ENCODE measurements around the gene CENPX.

CENPX gene

DNA sequence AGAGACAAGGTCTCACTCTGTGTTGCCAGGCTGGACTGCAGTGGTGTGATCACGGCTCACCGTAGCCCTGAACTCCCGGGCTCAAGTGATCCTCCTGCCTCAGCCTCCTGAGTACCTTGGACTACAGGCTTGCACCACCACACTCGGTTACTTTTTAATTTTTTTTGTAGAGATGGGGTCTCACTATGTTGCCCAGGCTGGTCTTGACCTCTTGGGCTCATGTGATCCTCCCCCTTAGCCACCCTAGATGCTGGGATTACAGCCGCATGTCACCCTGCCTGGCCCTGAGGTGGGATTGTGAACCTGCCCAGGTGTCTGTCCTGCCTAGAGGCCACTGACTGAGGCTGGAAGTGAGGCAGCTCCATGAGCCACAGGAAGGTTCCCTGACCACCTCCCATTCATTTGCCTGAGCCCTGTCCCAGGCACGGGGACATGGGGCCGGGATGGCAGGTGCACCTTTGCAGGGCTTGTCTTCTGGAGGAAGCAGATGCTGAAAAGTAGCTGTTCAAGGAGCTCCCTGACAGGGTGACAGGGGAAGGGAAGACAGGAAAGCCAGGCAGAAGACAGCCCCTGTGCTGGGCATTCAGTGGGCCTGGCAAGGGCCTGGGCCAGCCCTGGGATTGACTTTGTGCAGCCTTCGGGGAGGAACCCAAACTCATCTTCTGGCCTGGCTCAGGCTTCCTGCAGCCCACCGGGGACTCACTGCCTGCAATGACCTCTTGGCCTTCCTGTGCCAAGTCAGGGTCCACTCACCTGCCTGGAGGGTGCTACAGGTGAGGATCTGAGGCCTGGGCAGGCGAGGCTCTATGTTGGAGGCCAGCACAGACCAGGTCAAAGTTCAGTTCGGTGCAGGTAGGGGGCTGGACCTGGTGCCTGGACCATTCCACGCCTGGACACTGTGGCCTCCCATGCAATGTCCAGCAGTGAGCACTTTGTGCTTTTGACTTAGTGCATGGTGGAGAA, 53.5 kb downstream of the CENPX start:
- no peak for DNase-seq (ENCODE audit: low read depth)
- TF ChIP-seq, protein P1, sequence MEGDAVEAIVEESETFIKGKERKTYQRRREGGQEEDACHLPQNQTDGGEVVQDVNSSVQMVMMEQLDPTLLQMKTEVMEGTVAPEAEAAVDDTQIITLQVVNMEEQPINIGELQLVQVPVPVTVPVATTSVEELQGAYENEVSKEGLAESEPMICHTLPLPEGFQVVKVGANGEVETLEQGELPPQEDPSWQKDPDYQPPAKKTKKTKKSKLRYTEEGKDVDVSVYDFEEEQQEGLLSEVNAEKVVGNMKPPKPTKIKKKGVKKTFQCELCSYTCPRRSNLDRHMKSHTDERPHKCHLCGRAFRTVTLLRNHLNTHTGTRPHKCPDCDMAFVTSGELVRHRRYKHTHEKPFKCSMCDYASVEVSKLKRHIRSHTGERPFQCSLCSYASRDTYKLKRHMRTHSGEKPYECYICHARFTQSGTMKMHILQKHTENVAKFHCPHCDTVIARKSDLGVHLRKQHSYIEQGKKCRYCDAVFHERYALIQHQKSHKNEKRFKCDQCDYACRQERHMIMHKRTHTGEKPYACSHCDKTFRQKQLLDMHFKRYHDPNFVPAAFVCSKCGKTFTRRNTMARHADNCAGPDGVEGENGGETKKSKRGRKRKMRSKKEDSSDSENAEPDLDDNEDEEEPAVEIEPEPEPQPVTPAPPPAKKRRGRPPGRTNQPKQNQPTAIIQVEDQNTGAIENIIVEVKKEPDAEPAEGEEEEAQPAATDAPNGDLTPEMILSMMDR (IDR thresholded peaks at IDR 0.05; ENCODE audit: insufficient read depth, low read depth, low read length, missing control alignments), result no peak
- H3K4me3 ChIP-seq (ENCODE audit: low read depth, low read length), result no peak overlapping the region
